ENCODE measurements around the gene TMPRSS7. TPM values are rescaled to one million over a fixed set of nuclear protein-coding genes. Genes with fewer than 3 reads are reported as not detected.

The TMPRSS7 gene
- total RNA-seq, 1 donor from 2014 or later = not detected

- H3F3A ChIP-seq (ENCODE audit: low read depth) = peaks cover 22% of the 10 kb centered on the region
- no peaks in the 10 kb centered on the region for H4K20me1 ChIP-seq (ENCODE audit: low read depth)
- H2AFZ ChIP-seq (replicated peaks) = peak overlapping the region; percentile 45
- Mint-ChIP-seq H3K4me3 (no peak overlapping the region), H3K9me3 (no peaks in the 10 kb centered on the region), H3K27me3 (ENCODE audit: insufficient read depth, low read depth) (peaks cover 6% of the 10 kb centered on the region), H3K27ac (peak overlapping the region; percentile 2), H3K36me3 (no peaks in the 10 kb centered on the region), H3K4me1 (peaks cover 19% of the 10 kb centered on the region)
- H3K4me1 ChIP-seq = peaks cover 32% of the 10 kb centered on the region
- no peak overlapping the region for H3K9ac ChIP-seq
- H3K27ac ChIP-seq = no peak overlapping the region
- no peaks in the 10 kb centered on the region for H3K27me3 ChIP-seq
- no peak for TF ChIP-seq CTCF (IDR thresholded peaks at IDR 0.05)
- TF ChIP-seq EZH2 (IDR thresholded peaks at IDR 0.05) = no peak
- no peak for TF ChIP-seq EZH2phosphoT487 (IDR thresholded peaks at IDR 0.05)
- H3K36me3 ChIP-seq = no peaks in the 10 kb centered on the region
- no peak overlapping the region for H3K4me2 ChIP-seq
- H3K4me3 ChIP-seq = no peak overlapping the region
- H3K79me2 ChIP-seq (ENCODE audit: low read depth) = no peaks in the 10 kb centered on the region
- DNase-seq (ENCODE audit: low spot score) = no peak
- H3K9me3 ChIP-seq (ENCODE audit: low read depth) = no peaks in the 10 kb centered on the region
Measured at GRCh38 chr3:112114576-112115160, 80.1 kb downstream of the TMPRSS7 start.

- H3K4me2 ChIP-seq = peak overlapping the region; percentile 32
- no peak overlapping the region for H3K9ac ChIP-seq
- no peak overlapping the region for H3K4me3 ChIP-seq
- H3K36me3 ChIP-seq = no peaks in the 10 kb centered on the region
- H3F3A ChIP-seq (ENCODE audit: low read depth) = peaks cover 28% of the 10 kb centered on the region
- no peaks in the 10 kb centered on the region for H3K27me3 ChIP-seq
- no peaks in the 10 kb centered on the region for H3K9me3 ChIP-seq (ENCODE audit: low read depth)
- no peak overlapping the region for H3K27ac ChIP-seq
- no peak for TF ChIP-seq CTCF (IDR thresholded peaks at IDR 0.05)
- TF ChIP-seq EZH2phosphoT487 (IDR thresholded peaks at IDR 0.05) = no peak
- TF ChIP-seq EZH2 (IDR thresholded peaks at IDR 0.05) = no peak
- no peaks in the 10 kb centered on the region for H4K20me1 ChIP-seq (ENCODE audit: low read depth)
- H3K4me3 Mint-ChIP-seq = no peak overlapping the region
- peaks cover 37% of the 10 kb centered on the region for H3K4me1 ChIP-seq
- H3K4me1 Mint-ChIP-seq = peaks cover 24% of the 10 kb centered on the region
- peak; percentile 13 for DNase-seq (ENCODE audit: low spot score)
- no peaks in the 10 kb centered on the region for H3K36me3 Mint-ChIP-seq
- no peaks in the 10 kb centered on the region for H3K9me3 Mint-ChIP-seq
- peak overlapping the region; percentile 2 for H3K27ac Mint-ChIP-seq
- H3K27me3 Mint-ChIP-seq (ENCODE audit: insufficient read depth, low read depth) = peaks cover 9% of the 10 kb centered on the region
- H2AFZ ChIP-seq (replicated peaks) = peak overlapping the region; percentile 45
- no peaks in the 10 kb centered on the region for H3K79me2 ChIP-seq (ENCODE audit: low read depth)
Measured at GRCh38 chr3:112115161-112115739, 80.7 kb downstream of the TMPRSS7 start.

DNA sequence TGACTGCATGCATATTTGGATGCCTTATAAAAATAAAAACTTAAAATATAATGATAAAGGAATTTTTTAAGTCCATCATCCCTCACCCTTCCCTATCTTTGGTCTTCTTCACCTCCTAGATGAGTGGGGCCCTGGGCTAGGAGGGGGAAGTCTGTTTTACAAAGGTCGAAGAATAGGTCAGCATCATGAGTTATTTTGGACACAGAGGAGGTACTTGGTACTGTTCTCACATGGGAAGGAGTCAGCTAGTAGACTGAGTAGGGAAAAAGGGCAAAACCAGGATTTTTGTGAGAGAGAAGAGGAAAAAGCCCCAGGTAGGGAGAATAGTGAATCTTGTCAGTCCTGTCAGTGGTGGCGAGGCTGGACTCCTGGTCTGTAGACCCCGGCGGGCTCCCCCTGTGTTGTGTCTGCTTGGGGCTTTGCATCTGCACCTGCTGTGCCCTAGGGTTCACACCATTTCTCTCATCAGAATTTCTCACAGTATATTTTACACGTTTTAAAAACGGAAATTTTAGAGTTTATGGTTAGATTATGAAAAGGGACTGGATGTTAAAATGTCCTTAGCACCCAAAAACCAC lies 81.4 kb downstream of the TMPRSS7 start:
- Histone ChIP-seq H3F3A (ENCODE audit: low read depth) (peaks cover 33% of the 10 kb centered on the region), H4K20me1 (ENCODE audit: low read depth) (no peaks in the 10 kb centered on the region), H3K9me3 (ENCODE audit: low read depth) (no peaks in the 10 kb centered on the region), H3K36me3 (no peaks in the 10 kb centered on the region), H3K27ac (no peak overlapping the region), H3K9ac (no peak overlapping the region), H3K4me1 (peaks cover 40% of the 10 kb centered on the region), H2AFZ (replicated peaks) (no peak overlapping the region), H3K4me2 (peak overlapping the region; percentile 32), H3K79me2 (ENCODE audit: low read depth) (no peaks in the 10 kb centered on the region), H3K27me3 (no peaks in the 10 kb centered on the region), H3K4me3 (no peak overlapping the region)
- Mint-ChIP-seq H3K27ac (peak overlapping the region; percentile 95), H3K4me1 (peaks cover 24% of the 10 kb centered on the region), H3K9me3 (no peaks in the 10 kb centered on the region), H3K27me3 (ENCODE audit: insufficient read depth, low read depth) (peaks cover 9% of the 10 kb centered on the region), H3K36me3 (no peaks in the 10 kb centered on the region), H3K4me3 (no peak overlapping the region)
- no peak for TF ChIP-seq EZH2phosphoT487 (IDR thresholded peaks at IDR 0.05)
- TF ChIP-seq EZH2 (IDR thresholded peaks at IDR 0.05) = no peak
- DNase-seq (ENCODE audit: low spot score) = no peak

DNA sequence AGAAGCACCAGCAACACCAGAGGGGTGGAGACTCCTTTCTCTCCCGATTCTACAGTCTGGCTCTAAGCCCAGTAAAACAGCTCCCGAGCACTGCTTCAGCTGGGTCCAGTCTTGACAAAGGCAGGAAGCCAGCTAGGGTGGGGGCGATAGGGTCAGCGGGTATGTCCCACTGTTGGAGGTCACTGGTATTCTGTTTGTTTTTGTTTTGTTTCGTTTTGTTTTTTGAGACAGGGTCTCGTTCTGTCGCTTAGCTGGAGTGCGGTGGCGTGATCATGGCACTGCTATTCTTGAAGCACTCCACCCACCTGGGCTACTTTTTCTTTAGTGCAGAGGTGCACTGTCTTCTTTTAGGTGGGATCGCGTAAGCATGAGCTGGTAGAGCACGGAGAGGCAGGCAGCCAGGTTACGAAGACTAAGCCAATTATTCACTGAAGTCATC lies 82.2 kb downstream of the TMPRSS7 start:
- Mint-ChIP-seq H3K4me1 (peaks cover 24% of the 10 kb centered on the region), H3K27ac (peak overlapping the region; percentile 20), H3K4me3 (no peak overlapping the region), H3K27me3 (ENCODE audit: insufficient read depth, low read depth) (peaks cover 5% of the 10 kb centered on the region), H3K36me3 (no peaks in the 10 kb centered on the region), H3K9me3 (no peaks in the 10 kb centered on the region)
- no peaks in the 10 kb centered on the region for H3K27me3 ChIP-seq
- no peak overlapping the region for H3K4me3 ChIP-seq
- H4K20me1 ChIP-seq (ENCODE audit: low read depth) = no peaks in the 10 kb centered on the region
- no peak overlapping the region for H3K27ac ChIP-seq
- H3K4me2 ChIP-seq = no peak overlapping the region
- peak; percentile 5 for DNase-seq (ENCODE audit: low spot score)
- H3K36me3 ChIP-seq = no peaks in the 10 kb centered on the region
- peaks cover 40% of the 10 kb centered on the region for H3K4me1 ChIP-seq
- no peak for TF ChIP-seq EZH2phosphoT487 (IDR thresholded peaks at IDR 0.05)
- TF ChIP-seq EZH2 (IDR thresholded peaks at IDR 0.05) = no peak
- no peak for TF ChIP-seq CTCF (IDR thresholded peaks at IDR 0.05)
- peaks cover 33% of the 10 kb centered on the region for H3F3A ChIP-seq (ENCODE audit: low read depth)
- H2AFZ ChIP-seq (replicated peaks) = peak overlapping the region; percentile 40
- no peak overlapping the region for H3K9ac ChIP-seq
- H3K9me3 ChIP-seq (ENCODE audit: low read depth) = no peaks in the 10 kb centered on the region
- H3K79me2 ChIP-seq (ENCODE audit: low read depth) = no peaks in the 10 kb centered on the region
